Stimulated activated CD8-positive, alpha-beta memory T cell treated with anti-CD3 and anti-CD28 coated beads, Interleukin-7, amount 100 ng/mL, for 48 hours (primary cell): ENCODE measurements around the gene ANO10.
"Not testable (repeated sequence)": the region's sequence is repeated elsewhere in the genome, so short reads cannot be mapped to it uniquely, and the experiment has no call there.

ENCODE experiments used
- DNase-seq, 2 donors: peaks; one replicate each; pipeline ENCODE4 v3.0.0-alpha.2; 2020; ENCODE audit warnings: low read depth in 1 of 2; ENCODE audit errors: extremely low read depth in 1 of 2

Gene ANO10

GRCh38 chr3:43481375-43481774 lies 140.4 kb downstream of the ANO10 start:
- DNase-seq = no peak

GRCh38 chr3:43478839-43479238 lies 143.0 kb downstream of the ANO10 start:
- DNase-seq = not testable (repeated sequence)

GRCh38 chr3:43478118-43478785 lies 143.6 kb downstream of the ANO10 start:
- DNase-seq = no peak

DNA sequence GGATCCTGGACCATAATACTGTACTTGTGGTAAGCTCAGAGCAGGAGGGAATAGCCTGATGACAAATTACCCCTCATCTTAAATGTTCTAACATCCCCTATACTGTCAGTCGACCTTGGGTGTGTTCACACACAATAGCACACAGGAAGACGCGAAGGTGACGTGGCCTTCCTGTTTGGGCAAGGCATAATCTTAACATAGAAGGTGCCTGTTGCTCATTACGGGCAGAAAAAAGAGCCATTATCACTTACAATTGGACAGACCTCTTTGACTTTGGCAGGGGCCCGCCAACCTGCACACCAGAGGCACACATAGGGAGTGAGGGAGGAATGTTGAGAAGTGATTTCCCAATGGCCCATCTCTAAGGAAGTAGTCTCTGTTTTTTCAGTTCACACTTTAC lies 144.2 kb downstream of the ANO10 start:
- DNase-seq = peak in 1 of 2 donors; percentile 44

DNA sequence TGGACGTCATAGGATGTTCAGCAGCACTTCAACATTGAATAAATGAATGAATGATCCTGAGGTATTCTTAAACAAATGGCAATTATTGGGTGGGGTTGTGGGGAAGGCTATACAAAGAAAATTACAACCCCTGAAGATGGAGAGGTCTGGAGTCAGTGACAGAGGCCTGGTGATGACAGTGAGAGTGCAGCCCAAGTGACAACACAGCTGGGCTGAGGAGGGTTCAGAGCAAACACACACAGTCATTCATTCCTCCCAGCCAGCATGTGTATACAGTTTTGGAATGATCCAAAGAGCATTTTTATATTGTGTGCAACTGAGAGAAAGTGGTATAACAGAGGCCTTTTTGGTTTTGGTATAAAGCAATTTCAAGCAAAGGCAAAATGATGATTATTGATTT lies 148.1 kb downstream of the ANO10 start:
- no peak for DNase-seq

- DNase-seq = no peak
Observed at GRCh38 chr3:43473244-43473643, 148.6 kb downstream of the ANO10 start.

- DNase-seq = no peak
Observed at GRCh38 chr3:43468133-43468532, 153.7 kb downstream of the ANO10 start.

DNA sequence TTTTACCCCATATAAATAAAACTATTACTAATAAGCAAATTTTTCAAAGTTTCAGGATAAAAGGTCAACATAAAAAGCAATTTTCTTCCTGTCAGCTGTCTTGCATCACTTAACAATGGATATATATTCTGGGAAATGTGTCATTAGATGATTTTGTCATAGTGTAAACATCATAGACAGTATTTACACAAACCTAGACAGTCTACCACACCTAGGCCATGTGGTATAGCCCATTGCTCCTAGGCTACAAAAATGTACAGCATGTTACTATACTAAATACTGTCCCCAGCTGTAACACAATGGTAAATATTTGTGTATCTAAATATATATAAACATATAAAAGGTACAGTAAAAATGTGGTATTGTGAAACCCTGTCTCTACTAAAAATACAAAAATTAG lies 156.7 kb downstream of the ANO10 start:
- DNase-seq = no peak

DNA sequence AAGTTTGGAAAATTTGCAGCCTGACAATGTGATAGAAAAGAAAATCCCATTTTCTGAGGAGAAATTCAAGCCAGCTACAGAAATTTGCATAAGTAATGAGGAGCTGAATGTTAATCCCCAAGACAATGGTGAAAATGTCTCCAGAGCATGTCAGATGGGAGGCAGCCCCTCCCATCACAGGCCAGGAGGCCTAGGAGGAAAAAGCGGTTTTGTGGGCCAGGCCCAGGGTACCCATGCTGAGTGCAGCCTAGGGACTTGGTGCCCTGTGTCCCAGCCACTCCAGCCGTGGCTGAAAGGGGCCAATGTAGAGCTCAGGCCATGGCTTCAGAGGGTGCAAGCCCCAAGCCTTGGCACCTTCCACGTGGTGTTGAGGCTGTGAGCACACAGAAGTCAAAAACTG lies 159.2 kb downstream of the ANO10 start:
- not testable (repeated sequence) for DNase-seq

DNA sequence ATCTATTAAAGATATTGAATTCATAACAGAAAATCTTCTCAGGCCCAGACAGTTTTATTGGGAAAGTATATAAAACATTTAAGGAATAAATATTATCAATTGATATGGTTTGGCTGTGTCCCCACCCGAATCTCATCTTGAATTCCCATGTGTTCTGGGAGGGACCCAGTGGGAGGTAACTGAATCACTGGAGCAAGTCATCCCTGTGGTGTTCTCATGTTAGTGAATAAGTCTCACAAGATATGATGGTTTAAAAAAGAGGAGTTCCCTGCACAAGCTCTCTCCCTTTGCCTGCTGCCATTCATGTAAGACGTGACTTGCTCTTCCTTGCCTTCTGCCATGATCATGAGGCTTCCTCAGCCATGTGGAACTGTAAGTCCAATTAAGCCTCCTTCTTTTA lies 160.5 kb downstream of the ANO10 start:
- DNase-seq = no peak

GRCh38 chr3:43457038-43457437 lies 164.8 kb downstream of the ANO10 start:
- not testable (repeated sequence) for DNase-seq

- DNase-seq = no peak
Observed at GRCh38 chr3:43455233-43455632, 166.6 kb downstream of the ANO10 start.

- no peak for DNase-seq
Observed at GRCh38 chr3:43453981-43454380, 167.8 kb downstream of the ANO10 start.

GRCh38 chr3:43451670-43452254 lies 170.0 kb downstream of the ANO10 start:
- DNase-seq = no peak

GRCh38 chr3:43448098-43448497 lies 173.7 kb downstream of the ANO10 start:
- no peak for DNase-seq

GRCh38 chr3:43445820-43446219 lies 176.0 kb downstream of the ANO10 start:
- no peak for DNase-seq

GRCh38 chr3:43442872-43443395 lies 178.9 kb downstream of the ANO10 start:
- no peak for DNase-seq

GRCh38 chr3:43436507-43437140 lies 185.2 kb downstream of the ANO10 start:
- no peak for DNase-seq

DNA sequence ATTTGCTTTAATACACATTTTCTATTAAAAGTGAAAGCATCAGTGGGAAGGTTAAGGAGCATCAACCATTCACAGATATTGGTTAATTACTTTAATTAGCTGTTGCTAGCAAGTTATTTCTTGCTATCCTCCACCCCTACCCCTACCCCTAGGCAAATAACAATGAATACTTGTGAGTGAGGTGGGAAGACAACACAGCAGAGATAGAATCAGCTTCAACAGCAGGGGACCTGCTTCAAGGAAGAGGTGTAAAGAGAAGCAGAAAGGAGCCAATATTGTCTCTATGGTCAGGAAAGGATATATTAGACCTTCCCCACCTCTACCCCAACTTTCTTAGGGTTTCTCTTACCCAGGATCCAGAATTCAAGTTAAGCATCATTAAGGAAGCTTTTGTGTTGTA lies 186.1 kb downstream of the ANO10 start:
- no peak for DNase-seq

- DNase-seq = no peak
Observed at GRCh38 chr3:43434431-43434830, 187.4 kb downstream of the ANO10 start.

GRCh38 chr3:43432462-43432861 lies 189.3 kb downstream of the ANO10 start:
- DNase-seq = no peak

GRCh38 chr3:43426388-43426787 lies 195.4 kb downstream of the ANO10 start:
- no peak for DNase-seq
